ENCODE results near the gene CFAP97D2. TPM values are rescaled to one million over a fixed set of nuclear protein-coding genes. Genes with fewer than 3 reads are reported as not detected.
"Not testable (repeated sequence)": the region's sequence is repeated elsewhere in the genome, so short reads cannot be mapped to it uniquely, and the experiment has no call there.

The CFAP97D2 gene
- total RNA-seq, 4 donors from 2014 or later: not detected

DNA sequence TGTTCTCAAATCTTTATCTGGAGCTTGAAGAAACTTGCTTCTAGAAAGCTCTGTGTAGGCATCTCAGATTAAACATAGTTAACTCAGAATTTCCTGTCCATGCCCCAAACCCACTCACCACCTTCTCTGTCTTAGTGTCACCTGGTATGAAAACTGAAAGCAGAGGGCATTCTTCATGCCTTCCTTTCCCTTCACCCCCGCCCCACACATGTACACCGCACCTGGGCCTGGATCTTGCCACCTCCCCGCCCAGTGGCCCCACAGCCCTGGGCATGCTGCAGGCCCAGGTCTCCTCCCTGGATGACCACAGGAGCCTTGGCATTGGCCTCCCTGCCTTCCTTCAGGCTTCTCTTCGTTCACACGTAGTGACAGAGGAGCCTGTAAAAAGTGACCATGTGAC, 15.8 kb downstream of the CFAP97D2 start:
- intact Hi-C loops (cut with DNase I): no loop called here
- peak; percentile 47 for DNase-seq (ENCODE audit: extremely low spot score)
- TF ChIP-seq, protein P1, sequence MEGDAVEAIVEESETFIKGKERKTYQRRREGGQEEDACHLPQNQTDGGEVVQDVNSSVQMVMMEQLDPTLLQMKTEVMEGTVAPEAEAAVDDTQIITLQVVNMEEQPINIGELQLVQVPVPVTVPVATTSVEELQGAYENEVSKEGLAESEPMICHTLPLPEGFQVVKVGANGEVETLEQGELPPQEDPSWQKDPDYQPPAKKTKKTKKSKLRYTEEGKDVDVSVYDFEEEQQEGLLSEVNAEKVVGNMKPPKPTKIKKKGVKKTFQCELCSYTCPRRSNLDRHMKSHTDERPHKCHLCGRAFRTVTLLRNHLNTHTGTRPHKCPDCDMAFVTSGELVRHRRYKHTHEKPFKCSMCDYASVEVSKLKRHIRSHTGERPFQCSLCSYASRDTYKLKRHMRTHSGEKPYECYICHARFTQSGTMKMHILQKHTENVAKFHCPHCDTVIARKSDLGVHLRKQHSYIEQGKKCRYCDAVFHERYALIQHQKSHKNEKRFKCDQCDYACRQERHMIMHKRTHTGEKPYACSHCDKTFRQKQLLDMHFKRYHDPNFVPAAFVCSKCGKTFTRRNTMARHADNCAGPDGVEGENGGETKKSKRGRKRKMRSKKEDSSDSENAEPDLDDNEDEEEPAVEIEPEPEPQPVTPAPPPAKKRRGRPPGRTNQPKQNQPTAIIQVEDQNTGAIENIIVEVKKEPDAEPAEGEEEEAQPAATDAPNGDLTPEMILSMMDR (IDR thresholded peaks at IDR 0.05): no peak
- TF ChIP-seq EP300 (IDR thresholded peaks at IDR 0.05): no peak
- no peak for TF ChIP-seq POLR2AphosphoS5 (IDR thresholded peaks at IDR 0.05)
- TF ChIP-seq POLR2A (IDR thresholded peaks at IDR 0.05; ENCODE audit: low read depth): no peak
- Histone ChIP-seq H3K4me1 (peaks cover 0 to 2% (median 0%) of the 10 kb centered on the region in 4 donors), H3K27me3 (peaks cover 0 to 11% (median 0%) of the 10 kb centered on the region in 4 donors), H3K27ac (replicated peaks in 1 of 4) (no peak overlapping the region), H3K4me3 (no peak overlapping the region), H3K9me3 (no peaks in the 10 kb centered on the region), H3K36me3 (no peaks in the 10 kb centered on the region)
- WGBS: 87% methylated on average over 5 of the region's 5 CpGs

DNA sequence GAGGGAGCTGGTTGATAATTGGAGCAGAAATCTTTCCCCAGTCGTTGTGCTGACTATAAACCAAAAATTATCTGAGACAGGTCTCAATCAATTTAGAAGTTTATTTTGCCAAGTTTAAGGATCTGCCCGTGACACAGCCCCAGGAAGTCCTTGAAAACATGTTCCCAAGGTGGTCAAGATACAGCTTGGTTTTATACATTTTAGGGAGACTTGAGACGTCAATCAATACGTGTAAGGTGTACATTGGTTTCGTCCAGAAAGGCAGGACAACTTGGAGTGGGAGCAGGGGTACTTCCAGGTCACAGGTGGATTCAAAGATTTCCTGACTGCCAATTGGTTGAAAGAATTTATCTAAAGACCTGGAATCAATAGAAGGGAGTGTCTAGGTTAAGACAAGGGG, 17.6 kb downstream of the CFAP97D2 start:
- Histone ChIP-seq H3K36me3 (no peaks in the 10 kb centered on the region), H3K4me3 (no peak overlapping the region), H3K27me3 (peaks cover 0 to 29% (median 3%) of the 10 kb centered on the region in 4 donors), H3K27ac (replicated peaks in 1 of 4) (no peak overlapping the region), H3K4me1 (peaks cover 0 to 9% (median 0%) of the 10 kb centered on the region in 4 donors), H3K9me3 (no peaks in the 10 kb centered on the region)
- peak; percentile 66 for DNase-seq (ENCODE audit: extremely low spot score)
- WGBS: 80% methylated on average over 5 of the region's 5 CpGs
- intact Hi-C loops (cut with DNase I): no loop called here
- TF ChIP-seq EP300 (IDR thresholded peaks at IDR 0.05) (no peak), POLR2A (IDR thresholded peaks at IDR 0.05; ENCODE audit: low read depth) (no peak), POLR2AphosphoS5 (IDR thresholded peaks at IDR 0.05) (no peak)
- TF ChIP-seq, protein P1 (IDR thresholded peaks at IDR 0.05): no peak

DNA sequence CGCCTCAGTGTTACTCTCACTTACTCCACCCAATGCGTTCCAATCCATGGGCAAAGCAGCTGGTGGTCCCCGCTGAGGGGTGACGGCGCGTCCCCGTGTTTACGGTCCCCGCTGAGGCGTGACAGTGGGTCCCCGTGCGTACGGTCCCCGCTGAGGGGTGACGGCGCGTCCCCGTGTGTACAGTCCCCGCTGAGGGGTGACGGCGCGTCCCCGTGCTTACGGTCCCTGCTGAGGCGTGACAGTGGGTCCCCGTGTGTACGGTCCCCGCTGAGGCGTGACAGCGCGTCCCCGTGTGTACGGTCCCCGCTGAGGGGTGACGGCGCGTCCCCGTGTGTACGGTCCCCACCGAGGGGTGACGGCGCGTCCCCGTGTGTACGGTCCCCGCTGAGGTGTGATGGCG, 19.5 kb downstream of the CFAP97D2 start:
- 96% methylated on average over 8 of the region's 47 CpGs for WGBS
- intact Hi-C loops (cut with DNase I): no loop called here
- no peaks in the 10 kb centered on the region for H3K9me3 ChIP-seq
- H3K4me1 ChIP-seq: peaks cover 0 to 9% (median 0%) of the 10 kb centered on the region in 4 donors
- H3K27ac ChIP-seq (replicated peaks in 1 of 4): no peak overlapping the region
- H3K36me3 ChIP-seq: no peaks in the 10 kb centered on the region
- H3K4me3 ChIP-seq: no peak overlapping the region
- TF ChIP-seq POLR2A (IDR thresholded peaks at IDR 0.05; ENCODE audit: low read depth): no peak
- no peak for TF ChIP-seq POLR2AphosphoS5 (IDR thresholded peaks at IDR 0.05)
- no peak for TF ChIP-seq EP300 (IDR thresholded peaks at IDR 0.05)
- TF ChIP-seq, protein P1 (IDR thresholded peaks at IDR 0.05): no peak
- peaks cover 0 to 29% (median 3%) of the 10 kb centered on the region in 4 donors for H3K27me3 ChIP-seq
- DNase-seq (ENCODE audit: extremely low spot score): no peak

DNA sequence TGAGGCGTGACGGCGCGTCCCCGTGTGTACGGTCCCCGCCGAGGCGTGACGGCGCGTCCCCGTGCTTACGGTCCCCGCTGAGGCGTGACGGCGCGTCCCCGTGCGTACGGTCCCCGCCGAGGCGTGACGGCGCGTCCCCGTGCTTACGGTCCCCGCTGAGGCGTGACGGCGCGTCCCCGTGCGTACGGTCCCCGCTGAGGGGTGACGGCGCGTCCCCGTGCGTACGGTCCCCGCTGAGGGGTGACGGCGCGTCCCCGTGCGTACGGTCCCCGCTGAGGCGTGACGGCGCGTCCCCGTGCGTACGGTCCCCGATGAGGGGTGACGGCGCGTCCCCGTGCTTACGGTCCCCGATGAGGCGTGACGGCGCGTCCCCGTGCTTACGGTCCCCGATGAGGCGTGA, 20.5 kb downstream of the CFAP97D2 start:
- intact Hi-C loops (cut with DNase I): not testable (repeated sequence)

DNA sequence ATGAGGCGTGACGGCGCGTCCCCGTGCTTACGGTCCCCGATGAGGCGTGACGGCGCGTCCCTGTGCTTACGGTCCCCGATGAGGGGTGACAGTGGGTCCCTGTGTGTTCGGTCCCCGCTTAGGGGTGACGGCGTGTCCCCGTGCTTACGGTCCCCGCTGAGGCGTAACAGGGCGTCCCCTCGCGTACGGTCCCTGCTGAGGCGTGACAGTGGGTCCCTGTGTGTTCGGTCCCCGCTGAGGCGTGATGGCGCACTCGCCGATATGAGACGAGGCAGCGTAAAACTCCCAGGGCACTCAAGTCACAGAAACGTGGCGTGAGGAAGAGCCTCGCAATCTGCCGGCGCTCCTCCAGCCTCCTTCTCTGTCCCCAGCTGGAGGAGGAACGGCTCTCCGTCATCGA, 20.9 kb downstream of the CFAP97D2 start:
- 82% methylated on average over 11 of the region's 42 CpGs for WGBS
- H3K4me3 ChIP-seq: peak overlapping the region in 2 of 4 donors; percentile 7 to 35
- intact Hi-C loops (cut with DNase I): no loop called here
- no peaks in the 10 kb centered on the region for H3K9me3 ChIP-seq
- peaks cover 0 to 9% (median 0%) of the 10 kb centered on the region in 4 donors for H3K4me1 ChIP-seq
- DNase-seq (ENCODE audit: extremely low spot score): no peak
- no peaks in the 10 kb centered on the region for H3K36me3 ChIP-seq
- no peak overlapping the region for H3K27ac ChIP-seq (replicated peaks in 1 of 4)
- peaks cover 0 to 29% (median 3%) of the 10 kb centered on the region in 4 donors for H3K27me3 ChIP-seq
- TF ChIP-seq EP300 (IDR thresholded peaks at IDR 0.05): no peak
- TF ChIP-seq, protein P1 (IDR thresholded peaks at IDR 0.05): no peak
- no peak for TF ChIP-seq POLR2A (IDR thresholded peaks at IDR 0.05; ENCODE audit: low read depth)
- TF ChIP-seq POLR2AphosphoS5 (IDR thresholded peaks at IDR 0.05): no peak

More for the DNA sequence above, 20.5 kb downstream of the CFAP97D2 start:
- H3K36me3 ChIP-seq; H3K9me3 ChIP-seq; H3K27ac ChIP-seq (replicated peaks in 1 of 4); H3K4me1 ChIP-seq; H3K4me3 ChIP-seq; DNase-seq (ENCODE audit: extremely low spot score): not testable (repeated sequence)
- no CpG with 5 or more reads among the region's 75 CpGs for WGBS
- peaks cover 0 to 29% (median 3%) of the 10 kb centered on the region in 4 donors for H3K27me3 ChIP-seq
